ENCODE measurements around the gene GREB1. TPM values are rescaled to one million over a fixed set of nuclear protein-coding genes. Genes with fewer than 3 reads are reported as not detected.

Gene GREB1
- total RNA-seq, 4 donors from 2014 or later = 3.4 to 8.4 (median 4.7) TPM

- TF ChIP-seq CTCF (IDR thresholded peaks at IDR 0.05; ENCODE audit: low read depth) = no peak
These were observed 123.3 kb downstream of the GREB1 start for GRCh38 chr2:11657195-11657594.

- TF ChIP-seq CTCF (IDR thresholded peaks at IDR 0.05; ENCODE audit: low read depth) = no peak
These were observed 123.8 kb downstream of the GREB1 start for GRCh38 chr2:11657646-11658045.

GRCh38 chr2:11658208-11659114, 124.6 kb downstream of the GREB1 start:
- no peak for TF ChIP-seq CTCF (IDR thresholded peaks at IDR 0.05; ENCODE audit: low read depth)

GRCh38 chr2:11659115-11659475, 125.2 kb downstream of the GREB1 start:
- TF ChIP-seq CTCF (IDR thresholded peaks at IDR 0.05; ENCODE audit: low read depth) = no peak

- no peak for TF ChIP-seq CTCF (IDR thresholded peaks at IDR 0.05; ENCODE audit: low read depth)
These were observed 126.0 kb downstream of the GREB1 start for GRCh38 chr2:11659851-11660250.

- TF ChIP-seq CTCF (IDR thresholded peaks at IDR 0.05; ENCODE audit: low read depth) = no peak
These were observed 128.1 kb downstream of the GREB1 start for GRCh38 chr2:11661891-11662435.

- no peak for TF ChIP-seq CTCF (IDR thresholded peaks at IDR 0.05; ENCODE audit: low read depth)
These were observed 129.0 kb downstream of the GREB1 start for GRCh38 chr2:11662882-11663281.
